HL-60/S4 (cell line): ENCODE data around the gene BMPR1B.

Experiments
- in situ Hi-C: fragments of 300-500 bp; cut with MboI; formaldehyde crosslinking; loops from 2 replicates; pipeline ENCODE4 v1.14.3; 2022; ENCODE audit warnings: low sequenced_read_pairs

Gene BMPR1B

DNA sequence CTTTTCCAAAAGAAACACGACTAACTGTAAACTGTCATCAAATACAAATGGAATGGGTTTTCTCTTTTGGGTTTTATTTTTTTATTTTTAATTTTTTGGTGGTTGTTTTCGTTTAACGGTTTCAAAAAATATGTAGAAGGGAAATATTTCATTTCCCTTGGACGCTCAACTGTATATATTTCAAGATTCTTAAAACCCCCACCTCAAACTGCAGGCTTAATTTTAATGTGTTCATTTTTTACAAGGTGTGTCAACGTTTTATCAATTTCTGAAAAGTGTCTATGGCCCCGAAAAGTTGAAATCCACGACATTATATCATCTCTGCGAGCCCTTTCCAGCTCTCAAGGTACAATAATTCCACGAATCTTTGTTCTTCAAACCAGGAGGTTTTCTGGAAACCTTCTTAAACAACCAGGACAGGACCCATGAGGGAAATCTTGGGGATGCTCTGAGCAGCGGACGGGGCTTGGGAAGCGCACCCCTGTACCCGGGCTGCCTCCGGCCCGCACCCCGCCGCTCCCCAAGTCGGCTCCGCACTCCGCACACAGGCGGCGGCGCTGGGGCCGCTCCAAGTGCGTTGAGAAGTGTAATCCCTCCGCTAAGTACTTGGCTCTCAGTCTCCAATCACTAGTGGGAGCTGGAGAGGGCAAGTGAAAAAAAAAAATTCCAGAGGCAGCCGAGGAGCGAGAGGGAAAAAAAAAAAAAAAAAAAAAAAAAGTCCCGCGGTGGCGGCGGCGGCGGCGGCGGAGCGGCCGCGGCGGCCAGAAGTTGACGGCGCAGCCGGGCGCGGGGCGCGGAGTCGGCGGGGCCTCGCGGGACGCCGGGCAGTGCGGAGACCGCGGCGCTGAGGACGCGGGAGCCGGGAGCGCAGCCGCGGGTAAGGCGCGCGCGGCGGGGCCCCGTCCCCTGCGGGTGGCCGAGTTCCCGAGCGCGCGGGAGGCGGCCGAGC lies at the start of gene BMPR1B:
Gene BMPR1B, plus strand, starts transcription at position 764 of the 949 bp plus-strand sequence. CDS start 346,470 bp downstream, outside the sequence.
- in situ Hi-C loops = no loop called here

DNA sequence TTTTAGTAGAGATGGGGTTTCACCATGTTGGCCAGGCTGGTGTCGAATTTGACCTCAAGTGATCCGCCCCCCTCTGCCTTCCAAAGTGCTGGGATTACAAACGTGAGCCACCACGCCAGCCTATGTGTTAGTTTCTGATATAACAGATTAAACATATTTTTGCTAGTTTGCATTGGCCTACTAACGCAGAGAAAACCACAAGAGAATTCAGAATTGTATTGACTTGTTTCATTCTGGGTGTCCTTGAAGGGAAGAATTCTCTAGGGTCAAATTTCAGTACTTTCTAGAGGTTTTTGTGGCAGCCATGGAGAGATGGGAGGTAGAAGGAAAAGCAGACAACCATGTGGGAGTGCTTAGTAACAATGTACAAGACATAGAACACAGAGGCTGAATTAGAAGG lies 46.1 kb upstream of the BMPR1B start:
- in situ Hi-C loops = no loop called here

DNA sequence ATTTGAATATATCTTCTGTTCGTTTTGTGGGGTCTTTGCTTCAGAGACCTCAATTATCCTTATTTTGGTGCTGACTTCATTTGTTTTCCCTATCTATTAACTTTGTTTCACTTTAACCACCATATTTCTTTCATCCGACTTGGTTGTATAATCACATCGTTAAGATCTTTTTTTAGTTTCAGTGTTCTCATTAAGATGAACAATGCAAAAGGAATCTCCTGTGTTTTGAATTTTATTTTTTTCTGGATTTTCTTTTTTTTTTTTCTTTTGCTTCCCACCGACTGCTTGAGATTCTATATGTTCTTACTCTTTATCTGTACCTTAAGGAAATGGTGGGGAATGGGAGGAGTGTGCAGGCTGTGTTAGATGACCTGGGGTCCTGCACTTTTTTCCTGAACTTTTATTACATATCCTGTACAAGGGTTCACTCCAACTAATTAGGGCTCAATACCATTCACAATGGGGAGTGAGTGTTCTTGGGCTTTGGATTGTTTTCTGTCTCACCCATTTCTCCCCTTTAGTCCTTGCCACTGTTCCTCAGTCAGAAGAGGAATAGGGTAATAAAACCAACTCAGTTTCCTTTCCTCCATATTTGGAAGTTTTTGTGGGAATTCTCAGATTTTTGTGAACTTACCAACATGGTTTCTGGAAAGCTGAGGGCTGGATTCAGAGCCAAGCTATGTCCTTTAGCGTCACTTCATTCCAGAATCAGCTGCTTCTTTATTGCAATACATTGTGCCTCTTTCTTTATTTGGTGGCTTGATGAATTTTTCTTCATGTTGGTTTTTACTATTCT lies 43.2 kb upstream of the BMPR1B start:
- in situ Hi-C loops = no loop called here

DNA sequence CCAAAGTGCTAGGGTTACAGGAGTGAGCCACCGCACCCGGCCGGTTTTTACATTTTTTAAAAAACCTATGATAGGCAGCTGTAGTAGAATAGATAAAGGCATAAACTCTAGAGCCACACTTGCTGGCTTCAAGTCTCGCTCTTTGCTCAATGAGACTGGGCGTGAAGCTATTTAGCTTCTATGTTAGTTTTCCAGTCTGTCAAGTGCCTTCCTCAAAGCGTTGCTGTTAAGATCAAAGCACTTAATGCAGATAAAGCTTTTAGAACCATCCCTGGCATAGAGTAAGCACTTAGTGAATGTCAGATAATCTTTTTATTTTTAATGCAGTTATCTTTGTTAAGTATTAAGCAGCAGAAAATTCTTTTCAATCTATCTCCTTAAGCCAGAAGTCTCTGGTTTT lies 42.0 kb upstream of the BMPR1B start:
- in situ Hi-C loops = no loop called here

DNA sequence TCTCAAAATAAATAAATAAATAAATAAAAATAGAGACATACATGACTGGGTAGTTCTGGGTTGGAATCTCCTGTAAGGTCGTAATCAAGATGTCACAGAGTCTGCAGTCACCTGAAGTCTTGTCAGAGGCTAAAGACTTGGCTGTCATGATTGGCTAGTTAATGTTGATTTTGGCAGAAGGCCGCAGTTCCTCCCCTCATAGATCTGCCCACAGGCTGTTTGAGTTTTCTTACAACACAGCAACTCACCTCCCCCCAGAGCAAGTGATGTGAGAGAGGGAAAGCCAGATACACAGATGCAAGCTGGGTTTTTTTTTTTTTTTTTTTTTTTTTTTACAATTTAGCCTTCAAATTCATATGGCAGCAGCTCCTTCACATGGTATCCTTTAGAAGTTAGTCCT lies 36.4 kb upstream of the BMPR1B start:
- in situ Hi-C loops = no loop called here

DNA sequence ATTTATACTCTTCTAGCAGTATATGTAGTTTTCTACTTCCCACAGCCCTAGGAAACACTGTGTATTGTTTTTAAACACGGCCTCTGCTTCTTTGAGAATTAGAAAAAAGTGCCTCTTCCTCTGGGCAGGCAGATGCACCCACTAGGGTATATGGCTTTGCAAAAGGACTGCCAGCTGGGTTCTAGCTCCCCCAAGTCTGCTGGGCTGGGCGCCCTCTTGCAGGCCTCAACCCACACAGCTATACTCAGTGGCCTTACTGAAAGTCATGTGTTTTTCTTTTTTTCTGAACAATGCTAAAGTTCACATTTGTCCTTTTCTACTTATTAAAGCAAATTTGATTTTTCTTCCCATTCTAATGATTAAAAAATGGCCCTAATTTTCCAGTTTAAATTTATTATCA lies 35.5 kb upstream of the BMPR1B start:
- in situ Hi-C loops = no loop called here

DNA sequence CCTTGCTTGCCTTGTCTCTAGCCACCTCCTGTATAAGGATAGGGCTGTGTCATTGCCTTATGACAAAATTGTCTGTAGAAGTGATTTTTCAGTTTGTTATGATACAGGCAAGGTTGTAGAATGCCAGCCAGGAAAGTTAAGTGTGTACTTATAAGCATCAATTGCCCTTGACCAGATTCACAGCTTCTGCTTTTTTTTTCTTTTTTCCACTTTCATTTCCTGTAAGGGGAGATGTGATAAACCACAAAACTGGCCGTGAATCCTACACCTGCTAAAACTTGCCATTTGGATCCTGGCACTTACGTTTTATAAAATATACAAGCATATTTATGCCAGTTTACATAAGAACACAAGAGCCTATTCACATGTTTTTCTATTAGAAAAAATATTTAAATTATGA lies 35.0 kb upstream of the BMPR1B start:
- in situ Hi-C loops = no loop called here

DNA sequence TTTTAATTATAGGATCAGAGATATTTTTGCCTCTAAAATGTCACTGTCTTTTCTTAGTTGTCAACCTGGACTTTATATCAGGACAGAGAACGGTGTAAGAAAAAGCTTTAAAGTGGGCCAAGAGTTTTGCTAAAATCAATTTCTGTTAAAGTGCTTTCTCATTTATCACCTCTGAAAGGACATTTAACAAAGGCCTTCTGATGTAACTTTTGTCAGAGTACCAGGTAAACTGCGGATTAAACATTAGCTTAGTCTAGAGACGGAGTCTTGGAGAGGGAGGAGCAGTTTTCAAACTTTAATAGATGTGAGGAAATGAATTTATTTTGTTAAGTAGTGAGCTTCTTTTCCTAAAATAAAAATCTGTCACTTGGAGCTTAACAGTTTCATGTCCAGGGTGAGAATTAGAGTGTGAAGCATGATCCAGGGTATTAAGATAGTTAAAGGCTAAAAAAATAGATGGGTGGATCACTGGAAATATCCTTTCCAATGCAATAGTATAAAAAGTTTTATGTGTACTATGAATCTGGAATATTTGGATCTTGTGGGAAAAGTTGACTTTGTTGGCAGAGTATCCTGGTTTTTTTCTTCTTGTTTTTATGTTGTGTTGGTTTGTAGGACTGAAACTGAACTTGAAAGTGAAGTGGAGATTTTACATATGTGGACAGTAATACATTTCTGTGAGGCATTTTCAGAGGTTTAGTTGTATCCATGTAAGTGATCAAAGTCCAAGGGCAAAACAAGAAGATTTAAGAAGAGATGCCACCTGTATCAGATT lies 33.6 kb upstream of the BMPR1B start:
- in situ Hi-C loops = no loop called here

DNA sequence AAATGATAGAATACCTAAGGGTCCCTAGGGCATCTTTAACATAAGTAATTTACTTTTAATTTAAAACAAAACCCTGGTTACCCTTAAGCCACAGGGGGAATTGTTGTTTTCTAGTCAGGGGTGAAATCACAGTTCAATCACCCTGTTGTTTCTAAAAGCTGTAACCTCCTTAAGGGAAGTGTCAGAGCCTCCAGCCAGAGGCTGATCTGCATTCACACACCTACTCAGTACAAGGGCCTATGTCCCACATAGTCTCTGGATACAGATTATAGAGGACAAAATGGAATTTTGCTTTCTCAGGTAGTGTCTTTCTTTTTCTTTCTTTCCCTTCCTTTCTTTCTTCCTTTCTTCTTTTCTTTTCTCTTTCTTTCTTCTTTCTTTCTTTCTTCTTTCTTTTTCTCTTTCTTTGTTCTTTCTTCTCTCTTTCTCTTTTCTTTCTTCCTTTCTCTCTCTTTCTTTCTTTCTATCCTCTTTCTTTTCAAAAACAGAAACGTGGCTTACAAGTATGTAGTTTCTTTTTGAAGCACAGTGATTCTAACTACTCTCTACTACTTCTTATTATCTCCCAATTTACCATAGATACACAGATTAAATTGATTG lies 31.1 kb upstream of the BMPR1B start:
- in situ Hi-C loops = no loop called here

DNA sequence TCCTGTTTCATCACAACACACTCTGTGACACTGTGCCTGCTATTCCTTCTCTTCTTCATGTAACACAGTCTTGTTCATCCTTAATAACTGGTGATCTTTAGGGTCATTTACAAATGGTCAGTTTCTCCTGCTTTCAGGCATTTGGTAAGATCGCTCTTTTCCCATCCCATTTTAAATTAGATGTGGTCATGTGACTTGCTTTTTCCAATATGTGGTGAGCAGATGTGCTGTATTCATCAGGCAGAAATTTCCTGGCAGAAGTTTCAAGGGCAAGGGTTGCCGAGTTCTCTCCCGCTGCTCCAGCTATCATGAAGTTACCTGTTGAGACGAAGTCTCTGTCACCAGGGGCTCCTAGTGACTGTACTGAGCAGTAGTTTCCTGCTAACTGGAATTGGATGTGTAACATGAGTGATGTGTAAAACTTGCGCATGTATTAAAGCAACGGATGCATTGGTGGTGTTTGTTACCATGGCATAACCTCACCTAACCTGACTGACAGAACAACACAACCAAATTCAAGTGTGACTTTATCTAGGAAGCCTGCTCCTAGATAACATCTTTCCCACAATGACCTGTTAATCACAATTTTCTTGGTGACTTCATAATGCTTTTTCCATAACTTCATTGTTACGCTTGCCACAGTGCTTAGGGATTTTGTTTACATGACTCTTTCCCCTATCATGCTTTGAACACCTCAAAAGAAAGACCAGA lies 29.5 kb upstream of the BMPR1B start:
- in situ Hi-C loops = no loop called here

DNA sequence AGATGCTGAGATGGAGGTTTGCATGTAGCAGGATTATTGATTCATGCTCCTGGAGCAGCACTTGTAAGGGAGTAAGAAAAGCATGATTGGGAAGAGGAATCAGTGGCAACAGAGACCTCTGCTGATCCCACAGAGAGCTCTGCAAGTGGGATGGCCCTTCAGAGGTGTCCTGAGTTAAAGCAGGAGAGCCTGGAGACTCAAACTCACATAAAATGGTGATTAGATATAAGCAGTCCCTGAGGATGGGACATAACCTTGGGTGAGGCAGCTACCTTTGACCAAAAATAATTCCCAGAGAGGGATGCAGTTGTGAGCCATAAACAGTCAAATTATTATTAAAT lies 25.4 kb upstream of the BMPR1B start:
- in situ Hi-C loops = no loop called here

DNA sequence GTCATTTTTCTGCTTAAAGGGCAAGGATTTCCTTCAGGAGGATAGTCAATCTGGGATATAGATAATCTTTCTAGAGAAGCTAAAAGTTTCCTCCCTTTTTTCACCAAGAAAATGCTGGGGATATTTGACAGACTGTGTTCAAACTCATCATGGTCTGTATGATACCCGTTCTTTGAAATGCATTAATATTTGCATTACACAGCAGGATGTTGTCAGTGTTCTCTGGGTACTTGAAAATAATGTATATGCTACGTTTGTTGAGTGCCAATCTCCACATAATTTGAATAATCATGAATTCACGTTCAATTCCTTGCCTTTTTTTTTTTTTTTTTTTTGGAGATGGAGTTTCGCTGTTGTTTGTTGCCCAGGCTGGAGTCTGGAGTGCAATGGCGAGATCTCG lies 18.0 kb upstream of the BMPR1B start:
- in situ Hi-C loops = no loop called here

DNA sequence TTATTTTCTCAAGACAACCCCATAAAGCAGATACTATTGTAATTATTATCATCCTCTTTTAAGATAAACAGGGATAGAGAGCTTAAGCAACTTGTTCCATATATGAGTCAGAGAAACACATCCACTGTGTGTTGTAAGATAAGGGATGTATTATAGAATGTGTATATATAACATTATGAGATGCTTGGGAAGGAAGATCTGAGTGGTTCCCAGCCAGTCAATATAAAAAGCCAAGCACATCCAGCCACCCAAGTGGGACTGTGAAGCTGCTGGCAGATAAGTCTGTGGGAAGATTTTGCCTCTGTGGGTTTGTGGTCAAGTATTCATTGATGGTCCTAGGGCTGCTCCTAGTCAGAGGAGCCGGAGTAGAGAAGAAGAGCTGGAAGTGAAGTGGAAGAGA lies 16.5 kb upstream of the BMPR1B start:
- in situ Hi-C loops = no loop called here

DNA sequence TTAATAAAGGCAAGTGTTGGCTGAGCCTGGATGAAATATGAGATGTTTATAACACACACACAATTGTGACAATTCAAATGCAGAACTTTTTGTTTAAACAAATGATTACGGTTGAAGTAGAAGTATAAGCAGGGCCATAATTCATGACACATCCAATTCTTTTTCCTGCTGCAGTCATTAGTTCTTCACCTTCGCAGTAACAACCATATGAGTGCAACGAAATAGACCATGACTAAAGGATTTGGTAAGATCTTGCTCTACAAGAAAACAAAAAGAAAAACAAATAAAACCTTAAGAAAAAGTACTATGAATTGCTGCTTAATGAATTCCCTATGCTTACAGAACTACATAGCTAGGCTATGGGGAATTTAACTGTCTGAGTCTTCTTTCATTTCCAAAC lies 13.9 kb upstream of the BMPR1B start:
- in situ Hi-C loops = no loop called here

DNA sequence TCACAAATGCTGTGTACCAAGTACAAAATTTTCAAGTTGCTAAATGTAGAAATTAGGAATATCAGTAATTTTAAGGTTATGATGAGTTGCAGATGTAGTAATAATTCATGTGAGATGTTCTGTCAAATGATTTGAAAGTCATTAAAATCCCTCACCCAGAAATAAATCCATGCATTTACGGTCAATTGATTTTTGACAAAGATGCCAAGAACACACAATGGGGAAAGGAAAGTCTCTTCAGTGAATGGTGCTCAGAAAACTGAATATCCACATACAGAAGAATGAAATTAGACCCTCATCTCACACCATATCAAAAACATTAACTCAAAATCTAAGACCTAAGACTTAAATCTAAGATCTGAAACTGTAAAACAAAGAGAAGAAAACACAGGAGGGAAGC lies 12.9 kb upstream of the BMPR1B start:
- in situ Hi-C loops = no loop called here

DNA sequence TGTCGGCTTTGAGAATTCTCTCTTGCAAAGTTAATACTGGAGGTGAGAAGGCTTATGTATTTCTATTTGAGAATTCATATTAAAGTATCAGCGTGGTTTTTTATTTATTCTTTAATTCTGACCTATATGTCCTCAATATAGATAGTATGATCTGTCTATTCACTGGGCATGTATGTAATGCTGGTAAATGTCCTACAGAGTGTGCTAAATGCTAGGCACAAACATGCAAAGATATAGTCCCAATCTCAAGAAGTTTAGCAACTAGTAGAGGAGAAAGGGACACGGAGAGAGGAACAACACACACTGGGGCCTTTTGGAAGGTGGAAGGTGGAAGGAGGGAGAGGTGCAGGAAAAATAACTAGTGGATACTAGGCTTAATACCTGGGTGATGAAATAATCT lies 11.0 kb upstream of the BMPR1B start:
- in situ Hi-C loops = no loop called here

DNA sequence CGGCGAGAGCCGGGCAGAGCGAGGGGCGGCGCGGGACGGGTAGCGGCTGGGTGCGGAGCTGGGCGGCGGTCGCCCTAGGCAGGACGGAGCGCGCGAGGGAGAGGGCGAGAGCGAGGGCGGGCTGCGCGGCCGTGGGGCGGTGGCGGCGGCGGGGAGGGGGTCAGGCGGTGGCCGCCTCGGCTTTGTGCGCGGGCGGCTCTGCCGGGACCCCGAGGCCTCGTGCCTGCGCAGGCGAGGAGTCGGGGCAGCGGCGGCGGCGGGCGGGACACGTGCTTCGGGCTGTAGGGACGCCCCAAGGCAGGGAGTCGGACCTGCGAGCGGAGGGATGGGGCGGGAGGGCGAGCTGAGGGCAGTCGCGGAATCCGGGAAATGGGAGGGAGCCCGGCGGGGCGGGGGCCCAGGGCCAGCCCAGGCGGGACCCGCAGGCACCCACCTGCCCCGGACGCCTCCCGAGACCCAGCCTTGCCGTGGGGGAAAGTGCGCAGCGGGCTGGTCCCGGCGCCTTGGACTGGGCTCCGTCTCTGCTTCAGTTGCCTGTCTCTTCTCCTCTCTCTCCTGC lies 465 bp downstream of the BMPR1B start:
- in situ Hi-C loops = no loop called here

DNA sequence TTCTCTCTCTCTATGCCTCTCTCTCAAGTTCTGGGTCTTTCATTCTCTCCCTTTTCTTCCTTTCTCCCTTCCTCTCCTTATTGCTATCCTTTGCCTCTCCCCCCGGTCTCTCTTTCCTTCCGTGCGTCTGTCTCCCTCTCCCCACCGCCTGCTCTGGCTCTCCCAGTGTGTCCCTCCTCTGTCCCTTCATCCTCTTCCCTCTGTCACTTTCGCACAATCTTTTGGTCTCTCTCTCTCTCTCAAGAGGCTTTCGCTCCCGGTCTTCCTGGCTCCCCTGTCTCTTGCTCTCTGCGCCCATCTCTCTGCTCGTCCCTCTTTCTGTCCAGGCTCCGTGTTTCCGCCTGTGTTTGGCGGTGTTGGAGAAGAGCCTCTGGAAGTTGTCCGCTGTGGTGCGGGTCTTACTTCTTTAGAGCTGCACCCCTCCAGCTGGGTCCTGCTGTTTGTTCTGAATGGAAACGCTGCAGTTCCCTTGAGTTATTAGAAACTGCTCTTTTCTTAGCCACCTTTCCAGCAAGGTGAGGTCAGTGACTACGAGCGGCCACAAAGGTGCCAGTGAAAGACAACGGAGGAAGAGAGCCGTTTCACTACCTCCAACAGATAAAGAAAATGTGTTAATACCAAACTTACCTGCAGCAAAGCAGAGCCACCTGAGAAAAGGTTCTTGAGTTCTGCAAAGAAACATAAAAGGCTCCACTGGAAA lies 1.1 kb downstream of the BMPR1B start:
- in situ Hi-C loops = no loop called here

DNA sequence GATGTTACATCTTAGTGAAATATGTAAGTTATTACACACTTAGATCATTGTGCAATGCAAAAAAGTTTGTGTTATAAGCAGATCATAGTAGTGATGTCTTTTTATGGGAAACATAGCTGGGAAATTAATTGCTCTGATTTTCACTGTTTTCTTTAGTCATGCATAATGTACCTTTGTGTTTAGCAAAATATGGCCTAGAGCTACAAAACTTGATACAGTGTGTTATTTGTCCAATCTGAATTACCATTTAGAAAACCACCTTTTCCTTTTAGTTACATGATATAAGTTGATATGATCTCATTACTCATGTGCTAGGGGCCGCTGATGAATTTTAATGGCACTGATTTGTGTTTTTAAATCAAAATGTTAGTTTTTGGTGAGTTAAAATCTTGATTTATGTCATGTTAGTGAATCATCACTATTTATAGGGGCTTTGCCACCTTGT lies 2.0 kb downstream of the BMPR1B start:
- in situ Hi-C loops = no loop called here
